ENCODE results near the gene DNAI1. TPM values are rescaled to one million over a fixed set of nuclear protein-coding genes. Genes with fewer than 3 reads are reported as not detected.
A peak's percentile ranks its signal among the peaks of the same experiment; 100 is the strongest.

The DNAI1 gene
- total and polyA plus RNA-seq, 2 of the 13 experiments (the other 11 are each of a cell fraction or from before 2014, with no cell fraction given), result not detected

GRCh38 chr9:34559624-34560455 is 101.2 kb downstream of the DNAI1 start (continued):
- no peak for TF ChIP-seq PBX2 (CRISPR knock-in tag; IDR thresholded peaks at IDR 0.05)
- TF ChIP-seq SP1 (IDR thresholded peaks at IDR 0.05), result no peak
- no peak for TF ChIP-seq SP1 (CRISPR knock-in tag; IDR thresholded peaks at IDR 0.05)
- peak; percentile 92 for TF ChIP-seq PATZ1 (CRISPR knock-in tag; IDR thresholded peaks at IDR 0.05)
- no peak for TF ChIP-seq EEA1 (CRISPR knock-in tag; IDR thresholded peaks at IDR 0.05; ENCODE audit: borderline replicate concordance)
- TF ChIP-seq THYN1 (CRISPR knock-in tag; IDR thresholded peaks at IDR 0.05; ENCODE audit: borderline replicate concordance, low read depth), result no peak
- TF ChIP-seq TEAD2 (CRISPR knock-in tag; IDR thresholded peaks at IDR 0.05), result no peak
- no peak for TF ChIP-seq ZNF557 (CRISPR knock-in tag; IDR thresholded peaks at IDR 0.05)
- TF ChIP-seq GATAD2A (CRISPR knock-in tag; IDR thresholded peaks at IDR 0.05), result no peak
- no peak for TF ChIP-seq ZBTB2 (CRISPR knock-in tag; IDR thresholded peaks at IDR 0.05; ENCODE audit: low read depth)
- no peak for TF ChIP-seq MEIS2 (CRISPR knock-in tag; IDR thresholded peaks at IDR 0.05)
- 0 out of 2 replicates have a peak, but pooled peaks have one; percentile 0 for TF ChIP-seq HOXA3 (CRISPR knock-in tag; IDR thresholded peaks at IDR 0.05)
- TF ChIP-seq ZNF180 (CRISPR knock-in tag; IDR thresholded peaks at IDR 0.05; ENCODE audit: borderline replicate concordance, low read depth), result no peak
- TF ChIP-seq ATF2 (CRISPR knock-in tag; IDR thresholded peaks at IDR 0.05), result no peak
- TF ChIP-seq ZNF562 (CRISPR knock-in tag; IDR thresholded peaks at IDR 0.05; ENCODE audit: borderline replicate concordance), result no peak
- TF ChIP-seq MTERF4 (CRISPR knock-in tag; IDR thresholded peaks at IDR 0.05), result no peak
- no peak for TF ChIP-seq ZNF225 (CRISPR knock-in tag; IDR thresholded peaks at IDR 0.05)
- 0 out of 2 replicates have a peak, but pooled peaks have one; percentile 20 for TF ChIP-seq CEBPG (CRISPR knock-in tag; IDR thresholded peaks at IDR 0.05)
- TF ChIP-seq PHB2 (IDR thresholded peaks at IDR 0.05; ENCODE audit: partially characterized antibody), result no peak
- no peak for TF ChIP-seq ZNF550 (CRISPR knock-in tag; IDR thresholded peaks at IDR 0.05; ENCODE audit: borderline replicate concordance)
- no peak for TF ChIP-seq ZNF333 (CRISPR knock-in tag; IDR thresholded peaks at IDR 0.05; ENCODE audit: borderline replicate concordance)
- peak; percentile 75; the same call in 1 of the 2 replicates for TF ChIP-seq TEF (CRISPR knock-in tag; IDR thresholded peaks at IDR 0.05)
- no peak for TF ChIP-seq ZNF224 (CRISPR knock-in tag; IDR thresholded peaks at IDR 0.05)
- no peak for TF ChIP-seq ZNF879 (CRISPR knock-in tag; IDR thresholded peaks at IDR 0.05)

Data from HepG2 (cell line).